ENCODE measurements around the gene PBX4.

GRCh38 chr19:19530423-19530804 is 88.1 kb downstream of the PBX4 start:
- TF ChIP-seq CTCF (IDR thresholded peaks at IDR 0.05) (no peak), EP300 (IDR thresholded peaks at IDR 0.05) (no peak), POLR2A (IDR thresholded peaks at IDR 0.05) (no peak), POLR2AphosphoS5 (IDR thresholded peaks at IDR 0.05) (no peak)

All from stomach (tissue), 4 donors.